Uterus (tissue), 2 donors: ENCODE data around the gene CHCHD4.

Experiments used
- CTCF ChIP-seq, 4 experiments: fragments of 200-600 bp in 2 of 4; fragments of 450-650 bp in 2 of 4; sonication (generic) in 2 of 4; IDR thresholded peaks; one replicate each; pipeline ENCODE4 v1.5.1; 2016 to 2019; ENCODE audit warnings: antibody characterized with exemption in 4 of 4, mild to moderate bottlenecking in 2 of 4, moderate library complexity in 1 of 4
- POLR2A ChIP-seq, 2 donors: fragments of 450-650 bp; IDR thresholded peaks; one replicate each; pipeline ENCODE4 v1.6.1; 2016; ENCODE audit warnings: antibody characterized with exemption in 2 of 2, mild to moderate bottlenecking in 1 of 2, moderate library complexity in 1 of 2

GRCh38 chr3:14135581-14135980 lies 10.9 kb upstream of the CHCHD4 start:
- no peak for TF ChIP-seq CTCF (IDR thresholded peaks at IDR 0.05)
- TF ChIP-seq POLR2A (IDR thresholded peaks at IDR 0.05), result no peak
